ENCODE results near the gene OR8B8.
"Not testable (repeated sequence)": the region's sequence is repeated elsewhere in the genome, so short reads cannot be mapped to it uniquely, and the experiment has no call there.

Gene OR8B8

GRCh38 chr11:124396847-124397246 lies 48.6 kb downstream of the OR8B8 start:
- not testable (repeated sequence) for H3K9ac ChIP-seq (ENCODE audit: low read length); H3K27me3 ChIP-seq (ENCODE audit: control insufficient read depth in 1 of 2, insufficient read depth in 2 of 2, low read length in 2 of 2); H3K4me1 ChIP-seq (ENCODE audit: insufficient read depth, low read length); H3K27ac ChIP-seq (ENCODE audit: low read depth, low read length); H3K36me3 ChIP-seq (ENCODE audit: insufficient read depth, low read length); H3K4me3 ChIP-seq (ENCODE audit: low read depth in 1 of 2, low read length in 2 of 2); H3K9me3 ChIP-seq (ENCODE audit: low read length)

DNA sequence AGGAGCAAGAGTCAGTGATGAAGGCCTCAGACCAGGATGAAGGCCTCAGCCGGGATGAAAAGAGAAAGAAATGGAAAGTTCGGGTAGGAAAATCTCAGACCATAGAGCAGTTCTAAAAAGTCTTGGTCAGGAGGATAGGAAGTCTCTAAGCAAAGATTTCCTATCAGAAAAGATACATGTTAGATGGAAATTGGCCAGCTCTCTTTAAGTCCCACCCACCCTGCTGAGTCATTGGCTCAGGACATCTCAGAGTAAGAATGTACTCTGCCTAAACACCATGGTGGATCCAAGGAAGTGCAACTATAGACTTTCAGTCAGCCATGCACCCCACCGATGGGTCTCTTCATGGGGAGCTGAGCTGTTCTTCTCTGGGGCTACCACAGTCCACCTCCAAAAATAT lies 51.1 kb downstream of the OR8B8 start:
- no peak overlapping the region for H3K4me3 ChIP-seq (ENCODE audit: low read depth in 1 of 2, low read length in 2 of 2)
- no peak overlapping the region for H3K27ac ChIP-seq (ENCODE audit: low read depth, low read length)
- H3K9me3 ChIP-seq (ENCODE audit: low read length), result no peaks in the 10 kb centered on the region
- no peaks in the 10 kb centered on the region for H3K27me3 ChIP-seq (ENCODE audit: control insufficient read depth in 1 of 2, insufficient read depth in 2 of 2, low read length in 2 of 2)
- H3K9ac ChIP-seq (ENCODE audit: low read length), result no peak overlapping the region
- H3K4me1 ChIP-seq (ENCODE audit: insufficient read depth, low read length), result no peaks in the 10 kb centered on the region
- H3K36me3 ChIP-seq (ENCODE audit: insufficient read depth, low read length), result no peaks in the 10 kb centered on the region

All from muscle layer of colon (tissue), 2 donors.